Activated CD4-positive, alpha-beta T cell treated with anti-CD3 and anti-CD28 coated beads, Interleukin-10, Interleukin-2, amounts not matched to agents 100 ng/mL and 50 ng/mL, durations not matched to agents 16 hours and 8 hours (primary cell): ENCODE measurements around the gene SPANXN2.
"Not testable (repeated sequence)": the region's sequence is repeated elsewhere in the genome, so short reads cannot be mapped to it uniquely, and the experiment has no call there.

Source experiments
- DNase-seq: peaks from one replicate; pipeline ENCODE4 v3.0.0-alpha.2; 2020

Gene SPANXN2

GRCh38 chrX:143720652-143721051, at the start of gene SPANXN2:
Gene SPANXN2, minus strand, starts transcription at chrX:143720752. Its CDS starts 84 bp downstream, at chrX:143720668.
- not testable (repeated sequence) for DNase-seq

GRCh38 chrX:143768976-143769375, 48.4 kb upstream of the SPANXN2 start:
- no peak for DNase-seq

- DNase-seq = not testable (repeated sequence)
Measured at GRCh38 chrX:143767789-143768188, 47.2 kb upstream of the SPANXN2 start.

- DNase-seq = no peak
Measured at GRCh38 chrX:143757887-143758286, 37.3 kb upstream of the SPANXN2 start.

GRCh38 chrX:143757375-143757774, 36.8 kb upstream of the SPANXN2 start:
- no peak for DNase-seq

GRCh38 chrX:143754183-143754582, 33.6 kb upstream of the SPANXN2 start:
- DNase-seq = no peak

- DNase-seq = no peak
Measured at GRCh38 chrX:143733866-143734265, 13.3 kb upstream of the SPANXN2 start.

GRCh38 chrX:143726296-143726695, 5.7 kb upstream of the SPANXN2 start:
- DNase-seq = no peak

GRCh38 chrX:143701460-143701859, 19.1 kb downstream of the SPANXN2 start:
- DNase-seq = no peak

GRCh38 chrX:143694885-143695284, 25.7 kb downstream of the SPANXN2 start:
- DNase-seq = no peak

GRCh38 chrX:143683486-143683885, 37.1 kb downstream of the SPANXN2 start:
- no peak for DNase-seq

- DNase-seq = no peak
Measured at GRCh38 chrX:143674926-143675325, 45.6 kb downstream of the SPANXN2 start.

- no peak for DNase-seq
Measured at GRCh38 chrX:143669395-143669794, 51.2 kb downstream of the SPANXN2 start.

GRCh38 chrX:143664302-143664701, 56.2 kb downstream of the SPANXN2 start:
- peak; percentile 9 for DNase-seq

- DNase-seq = no peak
Measured at GRCh38 chrX:143663755-143664154, 56.8 kb downstream of the SPANXN2 start.
